Naive thymus-derived CD4-positive, alpha-beta T cell (primary cell): ENCODE data around the gene GLDN. TPM values are rescaled to one million over a fixed set of nuclear protein-coding genes. Genes with fewer than 3 reads are reported as not detected.
A peak's percentile ranks its signal among the peaks of the same experiment; 100 is the strongest.

Experiments
- ATAC-seq: fragments of 150-1000 bp; cut with Tn5 transposase; 2 replicates; pipeline ENCODE4 v1.10.0; 2021; ENCODE audit warnings: mild to moderate bottlenecking, moderate library complexity
- CTCF ChIA-PET: fragments of 350-600 bp; sonication (Branson Sonifier 250); formaldehyde crosslinking; loops from one replicate; lab custom pipeline; 2021; ENCODE audit warnings: antibody characterized with exemption; lab: Charles Lee
- POLR2A ChIA-PET: fragments of 350-600 bp; sonication (Branson Sonifier 250); formaldehyde crosslinking; loops from one replicate; lab custom pipeline; 2021; ENCODE audit warnings: antibody characterized with exemption, inconsistent platforms; lab: Charles Lee
- DNase-seq, 9 donors: peaks; one replicate each; pipeline versions ENCODE4 v3.0.0 to v3.0.0-alpha.2; 2020 to 2022; ENCODE audit warnings: mixed read lengths in 1 of 9
- H3K27ac ChIP-seq: one replicate; pipeline ENCODE4 v1.7.0; 2013; ENCODE audit warnings: mild to moderate bottlenecking, low read depth, low read length, moderate library complexity
- H3K27me3 ChIP-seq, 2 donors: one replicate each; pipeline ENCODE4 v1.7.0; 2013; ENCODE audit warnings: low read length in 2 of 2, mild to moderate bottlenecking in 2 of 2, moderate library complexity in 2 of 2; ENCODE audit not compliant: control insufficient read depth in 2 of 2, insufficient read depth in 2 of 2
- H3K36me3 ChIP-seq, 3 experiments: 1 replicate in 2 of 3; 2 replicates in 1 of 3; pipeline ENCODE4 v1.7.0; 2013; ENCODE audit warnings: low read length in 3 of 3, mild to moderate bottlenecking in 3 of 3, moderate library complexity in 1 of 3; ENCODE audit not compliant: insufficient read depth in 3 of 3, control insufficient read depth in 2 of 3
- H3K4me1 ChIP-seq, 2 donors: one replicate each; pipeline ENCODE4 v1.7.0; 2013; ENCODE audit warnings: low read length in 2 of 2, mild to moderate bottlenecking in 2 of 2, moderate library complexity in 1 of 2; ENCODE audit not compliant: control insufficient read depth in 2 of 2, insufficient read depth in 2 of 2
- H3K4me3 ChIP-seq: 2 replicates; pipeline ENCODE4 v1.7.0; 2013; ENCODE audit warnings: mild to moderate bottlenecking, low read length
- H3K9me3 ChIP-seq, 3 experiments: 1 replicate in 2 of 3; 2 replicates in 1 of 3; pipeline ENCODE4 v1.7.0; 2013; ENCODE audit warnings: low read length in 3 of 3; ENCODE audit not compliant: control insufficient read depth in 2 of 3
- H3K27ac Mint-ChIP-seq, 9 donors: one replicate each; pipeline ENCODE4 v1.8.0; 2020 to 2022; ENCODE audit warnings: mixed read lengths in 9 of 9, mild to moderate bottlenecking in 8 of 9, moderate library complexity in 5 of 9, inconsistent platforms in 2 of 9
- H3K27me3 Mint-ChIP-seq, 5 donors: one replicate each; pipeline ENCODE4 v1.8.0; 2021 to 2022; ENCODE audit warnings: mixed read lengths in 5 of 5, mild to moderate bottlenecking in 1 of 5
- H3K36me3 Mint-ChIP-seq, 5 donors: one replicate each; pipeline ENCODE4 v1.8.0; 2020 to 2022; ENCODE audit warnings: mixed read lengths in 5 of 5, mild to moderate bottlenecking in 3 of 5, inconsistent platforms in 1 of 5
- H3K4me1 Mint-ChIP-seq, 7 donors: one replicate each; pipeline ENCODE4 v1.8.0; 2020 to 2022; ENCODE audit warnings: mixed read lengths in 7 of 7, mild to moderate bottlenecking in 3 of 7, inconsistent platforms in 1 of 7
- H3K4me3 Mint-ChIP-seq, 10 donors: one replicate each; pipeline ENCODE4 v1.8.0; 2020 to 2022; ENCODE audit warnings: mild to moderate bottlenecking in 10 of 10, mixed read lengths in 10 of 10, moderate library complexity in 6 of 10, inconsistent platforms in 2 of 10
- H3K9me3 Mint-ChIP-seq, 11 donors: one replicate each; pipeline ENCODE4 v1.8.0; 2020 to 2022; ENCODE audit warnings: mixed read lengths in 11 of 11, mild to moderate bottlenecking in 4 of 11, inconsistent platforms in 1 of 11, moderate library complexity in 1 of 11
- intact Hi-C, 2 donors: fragments of 100-400 bp; cut with micrococcal nuclease; formaldehyde crosslinking; loops; one replicate each; pipeline ENCODE4 v1.15.1; 2023
- polyA plus RNA-seq, 2 donors: library from polyadenylated mRNA; unstranded; fragments of 300-500 nt; fragmentation: Illumina TruSeq; gene quantifications; one replicate each; pipeline ENCODE4 v1.2.3, GENCODE V29; 2021
- total RNA-seq, 6 experiments: library from RNA in 5 of 6; stranded (reverse) in 5 of 6; gene quantifications; 1 replicate in 5 of 6; 2 replicates in 1 of 6; pipeline ENCODE4 v1.2.3 and lab custom pipeline; 2021 to 2026

The GLDN gene
- total and polyA plus RNA-seq, 7 experiments from 2014 or later: not detected

DNA sequence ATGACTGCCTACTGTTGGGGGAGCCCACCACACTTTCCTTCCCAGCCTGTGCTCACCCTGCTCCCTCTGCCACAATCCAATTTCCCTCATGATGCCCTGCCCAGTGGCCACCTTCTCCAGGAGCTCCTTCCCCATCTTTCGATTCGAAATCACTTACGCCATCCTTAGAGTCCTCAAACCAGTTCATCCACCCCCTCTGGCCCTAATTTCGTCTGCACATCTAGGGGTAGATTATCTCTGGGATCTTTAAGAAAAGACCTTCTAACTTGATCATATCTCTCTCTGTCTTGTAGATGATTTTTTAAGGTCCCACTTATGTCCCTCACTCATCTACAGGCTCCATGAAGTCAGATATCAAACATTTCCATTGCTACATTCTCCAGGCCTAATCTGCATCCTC, 20.1 kb upstream of the GLDN start:
- Mint-ChIP-seq H3K27ac (peak overlapping the region in 1 of 9 donors; percentile 7), H3K9me3 (no peaks in the 10 kb centered on the region), H3K4me1 (no peaks in the 10 kb centered on the region), H3K36me3 (no peaks in the 10 kb centered on the region), H3K27me3 (peaks cover 0 to 13% (median 6%) of the 10 kb centered on the region in 5 donors), H3K4me3 (no peak overlapping the region)
- CTCF ChIA-PET: no interaction called here
- DNase-seq: no peak
- POLR2A ChIA-PET: no interaction called here
- H3K4me1 ChIP-seq: no peaks in the 10 kb centered on the region
- H3K4me3 ChIP-seq: no peak overlapping the region
- intact Hi-C loops: no loop called here
- H3K27ac ChIP-seq: no peak overlapping the region
- no peaks in the 10 kb centered on the region for H3K9me3 ChIP-seq
- no peak for ATAC-seq
- no peaks in the 10 kb centered on the region for H3K27me3 ChIP-seq
- no peaks in the 10 kb centered on the region for H3K36me3 ChIP-seq

DNA sequence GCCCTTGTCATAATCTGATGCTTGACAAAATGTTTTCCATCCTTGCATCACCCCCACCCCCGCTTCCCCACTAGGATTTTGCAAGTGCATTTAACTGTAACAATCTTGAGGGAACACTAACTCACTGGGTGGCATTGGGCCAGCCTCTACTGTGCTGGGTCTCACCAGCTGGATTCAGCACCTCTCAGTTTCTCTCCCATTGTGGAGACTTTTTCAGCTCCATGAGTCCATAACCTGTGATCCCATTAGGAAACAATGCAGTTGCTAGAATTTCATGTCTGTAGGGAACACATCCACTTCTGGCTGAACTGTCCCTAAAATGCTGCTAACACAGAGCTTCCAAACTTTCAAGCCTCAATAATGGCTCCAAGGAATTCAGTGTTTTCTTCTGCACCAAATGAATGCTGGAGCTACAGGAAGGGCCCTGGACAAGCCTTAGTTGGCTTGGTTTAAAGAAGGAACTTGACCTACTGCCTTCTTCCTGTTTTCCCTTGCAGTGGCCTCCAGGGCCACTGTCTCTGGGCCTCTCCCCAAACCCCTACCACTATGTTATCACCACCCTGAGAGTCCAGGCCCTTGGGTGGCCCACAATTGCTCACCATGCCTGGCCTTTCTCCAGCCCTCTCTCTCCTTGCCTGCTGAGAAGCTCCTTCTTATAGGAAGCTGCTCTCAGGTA, 18.7 kb upstream of the GLDN start:
- POLR2A ChIA-PET: no interaction called here
- Mint-ChIP-seq H3K4me1 (no peaks in the 10 kb centered on the region), H3K4me3 (no peak overlapping the region)

DNA sequence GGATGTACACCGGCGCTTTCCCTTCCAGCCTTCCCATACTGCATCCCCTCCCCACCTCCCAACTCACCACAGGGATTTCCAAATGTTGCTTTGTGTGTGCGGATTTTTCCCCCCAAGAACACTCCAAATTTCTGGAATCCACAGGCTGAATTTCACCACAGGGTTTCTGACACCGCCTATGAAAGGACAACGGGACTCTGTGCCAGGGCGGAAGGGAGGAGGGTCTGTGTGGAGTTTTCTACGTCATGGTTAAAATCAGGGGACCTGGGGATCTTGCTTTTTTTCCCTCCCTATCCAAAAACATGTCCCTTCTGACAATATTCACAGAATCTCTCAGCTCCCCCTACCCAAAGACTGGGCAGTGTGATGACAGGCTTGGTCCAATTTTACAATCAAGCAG, 17.7 kb upstream of the GLDN start:
- intact Hi-C loops: no loop called here
- DNase-seq: no peak
- CTCF ChIA-PET: no interaction called here
- Histone ChIP-seq H3K9me3 (no peaks in the 10 kb centered on the region), H3K27ac (no peak overlapping the region), H3K4me3 (no peak overlapping the region), H3K27me3 (no peaks in the 10 kb centered on the region), H3K36me3 (no peaks in the 10 kb centered on the region), H3K4me1 (no peaks in the 10 kb centered on the region)
- no peaks in the 10 kb centered on the region for H3K36me3 Mint-ChIP-seq
- H3K4me3 Mint-ChIP-seq: no peak overlapping the region
- H3K9me3 Mint-ChIP-seq: no peaks in the 10 kb centered on the region
- ATAC-seq: no peak
- POLR2A ChIA-PET: no interaction called here
- no peaks in the 10 kb centered on the region for H3K4me1 Mint-ChIP-seq
- H3K27me3 Mint-ChIP-seq: peaks cover 0 to 13% (median 7%) of the 10 kb centered on the region in 5 donors
- H3K27ac Mint-ChIP-seq: no peak overlapping the region

More for the DNA sequence above, 18.7 kb upstream of the GLDN start:
- no peaks in the 10 kb centered on the region for H3K27me3 ChIP-seq
- DNase-seq: no peak
- no peak overlapping the region for H3K4me3 ChIP-seq
- Mint-ChIP-seq H3K27ac (no peak overlapping the region), H3K9me3 (no peaks in the 10 kb centered on the region), H3K36me3 (no peaks in the 10 kb centered on the region), H3K27me3 (peaks cover 0 to 13% (median 7%) of the 10 kb centered on the region in 5 donors)
- ATAC-seq: peak; percentile 72
- H3K4me1 ChIP-seq: no peaks in the 10 kb centered on the region
- intact Hi-C loops: no loop called here
- CTCF ChIA-PET: no interaction called here
- H3K9me3 ChIP-seq: no peaks in the 10 kb centered on the region
- no peak overlapping the region for H3K27ac ChIP-seq
- no peaks in the 10 kb centered on the region for H3K36me3 ChIP-seq

DNA sequence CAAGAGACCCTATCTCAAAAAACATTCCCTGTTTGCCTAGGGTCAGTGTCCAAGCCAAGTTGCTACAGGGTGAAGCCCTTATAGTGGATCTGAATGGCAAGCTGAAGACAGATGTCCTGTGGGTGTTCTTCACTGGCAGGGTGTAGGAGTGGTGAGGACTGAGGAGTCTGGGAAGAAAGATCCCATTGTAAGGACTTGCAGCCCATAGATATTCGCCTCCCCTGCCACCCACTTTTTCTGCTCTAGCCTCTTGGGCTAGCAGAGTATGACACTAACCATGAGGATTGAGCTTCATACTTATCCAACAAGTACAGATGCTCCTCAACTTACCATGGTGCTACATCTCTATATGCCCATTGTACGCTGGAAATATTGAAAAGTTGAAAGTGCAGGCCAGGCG, 16.3 kb upstream of the GLDN start:
- ATAC-seq (no peak), DNase-seq (no peak)
- CTCF ChIA-PET: no interaction called here
- H3K27ac Mint-ChIP-seq: no peak overlapping the region
- POLR2A ChIA-PET: no interaction called here
- no peak overlapping the region for H3K4me3 Mint-ChIP-seq
- H3K4me1 ChIP-seq: no peaks in the 10 kb centered on the region
- H3K36me3 Mint-ChIP-seq: no peaks in the 10 kb centered on the region
- H3K9me3 Mint-ChIP-seq: peaks cover 0 to 4% (median 0%) of the 10 kb centered on the region in 11 donors
- H3K36me3 ChIP-seq: no peaks in the 10 kb centered on the region
- intact Hi-C loops: no loop called here
- H3K27ac ChIP-seq: no peak overlapping the region
- no peaks in the 10 kb centered on the region for H3K9me3 ChIP-seq
- no peak overlapping the region for H3K4me3 ChIP-seq
- H3K4me1 Mint-ChIP-seq: no peaks in the 10 kb centered on the region
- H3K27me3 Mint-ChIP-seq: peaks cover 0 to 12% (median 9%) of the 10 kb centered on the region in 5 donors
- no peaks in the 10 kb centered on the region for H3K27me3 ChIP-seq

DNA sequence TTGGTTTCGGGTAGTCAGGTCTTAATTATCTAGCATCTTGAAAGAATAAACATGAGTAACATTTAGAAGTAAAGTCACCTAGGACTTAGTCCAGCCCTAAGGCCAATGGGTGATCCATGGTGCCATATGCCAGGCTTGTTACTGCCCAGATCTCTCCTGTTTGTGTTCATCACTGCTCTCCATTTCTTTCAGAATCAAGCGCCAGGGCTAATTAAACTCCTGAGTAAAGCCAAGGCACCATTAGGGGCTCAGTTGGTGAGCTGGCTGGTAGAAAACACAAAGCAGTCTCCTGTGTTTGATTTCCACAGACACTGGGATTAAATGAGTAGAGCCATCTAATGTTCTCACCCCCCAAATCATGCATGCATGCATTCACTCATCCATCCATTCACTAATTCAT, 14.4 kb upstream of the GLDN start:
- H3K4me1 ChIP-seq: no peaks in the 10 kb centered on the region
- H3K4me1 Mint-ChIP-seq: no peaks in the 10 kb centered on the region
- peaks cover 0 to 12% (median 6%) of the 10 kb centered on the region in 5 donors for H3K27me3 Mint-ChIP-seq
- no peak for DNase-seq
- no peaks in the 10 kb centered on the region for H3K9me3 ChIP-seq
- no peaks in the 10 kb centered on the region for H3K27me3 ChIP-seq
- no peak overlapping the region for H3K27ac ChIP-seq
- H3K36me3 Mint-ChIP-seq: no peaks in the 10 kb centered on the region
- POLR2A ChIA-PET: no interaction called here
- CTCF ChIA-PET: no interaction called here
- H3K4me3 Mint-ChIP-seq: no peak overlapping the region
- no peaks in the 10 kb centered on the region for H3K36me3 ChIP-seq
- no peak overlapping the region for H3K4me3 ChIP-seq
- no peak for ATAC-seq
- H3K9me3 Mint-ChIP-seq: peaks cover 0 to 4% (median 0%) of the 10 kb centered on the region in 11 donors
- intact Hi-C loops: no loop called here
- H3K27ac Mint-ChIP-seq: no peak overlapping the region

DNA sequence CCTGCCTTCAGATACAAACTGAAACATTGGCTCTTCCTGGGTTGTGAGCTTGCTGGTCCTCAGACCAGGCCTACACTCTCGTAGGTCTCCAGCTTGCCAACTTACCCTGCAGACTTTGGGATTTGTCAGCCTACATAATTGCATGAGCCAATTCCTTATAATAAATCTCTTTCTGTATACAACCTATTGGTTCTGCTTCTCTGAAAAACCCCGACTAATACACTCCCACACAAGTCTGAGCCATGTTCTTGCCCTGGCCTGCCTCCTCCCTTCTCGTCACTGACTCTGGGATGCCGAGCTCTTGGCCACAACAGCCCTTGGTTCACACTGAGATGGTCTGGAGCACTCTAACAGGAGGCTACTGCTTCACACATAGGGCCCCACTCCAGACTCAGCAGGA, 12.5 kb upstream of the GLDN start:
- intact Hi-C loops: no loop called here
- DNase-seq: no peak
- Histone ChIP-seq H3K27me3 (no peaks in the 10 kb centered on the region), H3K9me3 (no peaks in the 10 kb centered on the region), H3K36me3 (no peaks in the 10 kb centered on the region), H3K27ac (no peak overlapping the region), H3K4me1 (no peaks in the 10 kb centered on the region), H3K4me3 (no peak overlapping the region)
- H3K4me3 Mint-ChIP-seq: no peak overlapping the region
- H3K4me1 Mint-ChIP-seq: peaks cover 0 to under 1% (median 0%) of the 10 kb centered on the region in 7 donors
- CTCF ChIA-PET: no interaction called here
- ATAC-seq: no peak
- H3K36me3 Mint-ChIP-seq: no peaks in the 10 kb centered on the region
- no peak overlapping the region for H3K27ac Mint-ChIP-seq
- peaks cover 0 to 12% (median 6%) of the 10 kb centered on the region in 5 donors for H3K27me3 Mint-ChIP-seq
- peaks cover 0 to 4% (median 0%) of the 10 kb centered on the region in 11 donors for H3K9me3 Mint-ChIP-seq
- POLR2A ChIA-PET: no interaction called here

DNA sequence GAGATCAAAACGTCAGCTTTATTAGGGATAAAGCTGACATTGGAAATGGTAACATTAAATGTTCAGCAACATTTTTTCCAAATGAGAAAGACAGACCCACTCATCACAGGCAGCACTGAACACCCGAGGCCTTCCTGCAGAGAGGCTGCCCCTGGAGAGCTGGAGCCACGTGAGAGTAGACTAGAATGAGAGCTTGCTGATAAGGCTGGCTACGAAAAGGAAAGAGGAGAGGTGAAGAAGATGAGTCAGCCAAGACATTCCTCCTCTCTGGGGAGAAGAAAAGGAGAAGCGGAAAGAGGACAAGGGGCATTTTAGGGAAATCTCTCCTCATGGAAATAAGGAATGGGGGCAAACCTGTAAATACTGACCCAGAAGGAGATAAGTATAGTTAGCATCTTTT, 10.3 kb upstream of the GLDN start:
- Mint-ChIP-seq H3K9me3 (peaks cover 0 to 4% (median 0%) of the 10 kb centered on the region in 11 donors), H3K27me3 (peaks cover 0 to 12% (median 5%) of the 10 kb centered on the region in 5 donors)

More for the DNA sequence above, 10.3 kb upstream of the GLDN start:
- H3K4me1 ChIP-seq: no peaks in the 10 kb centered on the region
- intact Hi-C loops: no loop called here
- H3K36me3 Mint-ChIP-seq: no peaks in the 10 kb centered on the region
- no peak for ATAC-seq
- no peaks in the 10 kb centered on the region for H3K9me3 ChIP-seq
- no peak overlapping the region for H3K4me3 ChIP-seq
- peaks cover 0 to 5% (median 0%) of the 10 kb centered on the region in 7 donors for H3K4me1 Mint-ChIP-seq
- no peak overlapping the region for H3K27ac ChIP-seq
- no peaks in the 10 kb centered on the region for H3K27me3 ChIP-seq
- H3K4me3 Mint-ChIP-seq: no peak overlapping the region
- no peaks in the 10 kb centered on the region for H3K36me3 ChIP-seq
- no peak for DNase-seq
- POLR2A ChIA-PET: no interaction called here
- CTCF ChIA-PET: no interaction called here
- H3K27ac Mint-ChIP-seq: no peak overlapping the region
